Fibroblast of pulmonary artery (primary cell): ENCODE measurements around the gene RILPL2.
"Not testable (repeated sequence)": the region's sequence is repeated elsewhere in the genome, so short reads cannot be mapped to it uniquely, and the experiment has no call there.

ENCODE experiments used
- DNase-seq: peaks from one replicate; pipeline ENCODE4 v3.0.0-alpha.2; 2010; ENCODE audit warnings: low read depth
- H3K4me3 ChIP-seq: replicated peaks from 2 replicates; pipeline ENCODE4 v1.5.1; 2011; ENCODE audit warnings: low read depth, mild to moderate bottlenecking, control low read depth, low read length, moderate library complexity
- CTCF ChIP-seq: IDR thresholded peaks from 2 replicates; pipeline ENCODE4 v1.5.1; 2011; ENCODE audit warnings: mild to moderate bottlenecking, control low read depth, low read length, inconsistent platforms; ENCODE audit errors: missing control alignments

RILPL2 gene

GRCh38 chr12:123468786-123469185, 32.3 kb upstream of the RILPL2 start:
- H3K4me3 ChIP-seq, result no peak overlapping the region
- TF ChIP-seq CTCF, result peak; percentile 2
- no peak for DNase-seq

- H3K4me3 ChIP-seq, result no peak overlapping the region
- DNase-seq, result no peak
- no peak for TF ChIP-seq CTCF
Observed at GRCh38 chr12:123465084-123465483, 28.6 kb upstream of the RILPL2 start.

GRCh38 chr12:123463174-123463573, 26.7 kb upstream of the RILPL2 start:
- not testable (repeated sequence) for DNase-seq, H3K4me3 ChIP-seq

GRCh38 chr12:123457980-123458779, 21.7 kb upstream of the RILPL2 start, which contains the start of gene SNRNP35:
Gene SNRNP35 (plus strand): TSS chr12:123458139. CDS start chr12:123465541, 7,402 bp downstream.
- TF ChIP-seq CTCF, result no peak
- H3K4me3 ChIP-seq, result peak within 1 kb of the TSS; percentile 86
- peak; percentile 88 for DNase-seq

GRCh38 chr12:123453165-123453564, 16.7 kb upstream of the RILPL2 start:
- H3K4me3 ChIP-seq, result no peak overlapping the region
- TF ChIP-seq CTCF, result no peak
- DNase-seq, result no peak

- not testable (repeated sequence) for DNase-seq
Observed at GRCh38 chr12:123452276-123452550, 15.7 kb upstream of the RILPL2 start.

GRCh38 chr12:123450636-123451035, 14.2 kb upstream of the RILPL2 start:
- no peak for TF ChIP-seq CTCF
- no peak for DNase-seq
- no peak overlapping the region for H3K4me3 ChIP-seq

More at GRCh38 chr12:123452276-123452550, 15.7 kb upstream of the RILPL2 start:
- H3K4me3 ChIP-seq, result not testable (repeated sequence)

- TF ChIP-seq CTCF, result no peak
- DNase-seq, result no peak
- no peak overlapping the region for H3K4me3 ChIP-seq
Observed at GRCh38 chr12:123449856-123450255, 13.4 kb upstream of the RILPL2 start.
